ENCODE results near the gene SKP2.

DNA sequence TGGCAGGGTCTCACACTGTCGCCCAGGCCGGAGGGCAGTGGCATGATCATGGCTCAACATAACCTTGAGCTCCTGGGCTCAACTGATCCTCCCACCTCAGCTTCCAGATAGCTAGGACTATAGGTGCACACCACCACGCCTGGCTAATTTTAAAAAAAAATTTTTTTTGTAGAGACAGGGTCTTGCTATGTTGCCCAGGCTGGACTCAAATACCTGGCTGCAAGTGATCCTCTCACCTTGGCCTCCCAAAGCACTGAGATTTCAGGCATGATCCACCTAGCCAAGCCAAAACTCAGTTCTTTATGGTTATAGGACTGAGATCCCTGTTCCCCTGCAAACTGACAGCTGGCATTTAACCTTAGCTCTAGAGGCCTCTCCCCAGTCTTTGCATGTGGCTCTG lies 5.5 kb upstream of the SKP2 start:
- TF ChIP-seq, protein P1, sequence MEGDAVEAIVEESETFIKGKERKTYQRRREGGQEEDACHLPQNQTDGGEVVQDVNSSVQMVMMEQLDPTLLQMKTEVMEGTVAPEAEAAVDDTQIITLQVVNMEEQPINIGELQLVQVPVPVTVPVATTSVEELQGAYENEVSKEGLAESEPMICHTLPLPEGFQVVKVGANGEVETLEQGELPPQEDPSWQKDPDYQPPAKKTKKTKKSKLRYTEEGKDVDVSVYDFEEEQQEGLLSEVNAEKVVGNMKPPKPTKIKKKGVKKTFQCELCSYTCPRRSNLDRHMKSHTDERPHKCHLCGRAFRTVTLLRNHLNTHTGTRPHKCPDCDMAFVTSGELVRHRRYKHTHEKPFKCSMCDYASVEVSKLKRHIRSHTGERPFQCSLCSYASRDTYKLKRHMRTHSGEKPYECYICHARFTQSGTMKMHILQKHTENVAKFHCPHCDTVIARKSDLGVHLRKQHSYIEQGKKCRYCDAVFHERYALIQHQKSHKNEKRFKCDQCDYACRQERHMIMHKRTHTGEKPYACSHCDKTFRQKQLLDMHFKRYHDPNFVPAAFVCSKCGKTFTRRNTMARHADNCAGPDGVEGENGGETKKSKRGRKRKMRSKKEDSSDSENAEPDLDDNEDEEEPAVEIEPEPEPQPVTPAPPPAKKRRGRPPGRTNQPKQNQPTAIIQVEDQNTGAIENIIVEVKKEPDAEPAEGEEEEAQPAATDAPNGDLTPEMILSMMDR (IDR thresholded peaks at IDR 0.05; ENCODE audit: low read depth, low read length, poor library complexity, severe bottlenecking) = no peak
- no peak for TF ChIP-seq EZH2phosphoT487 (IDR thresholded peaks at IDR 0.05; ENCODE audit: borderline replicate concordance, low read length)

Data from DOHH2 (cell line).